SK-N-SH (cell line): ENCODE results near the gene SPIRE1. TPM values are rescaled to one million over a fixed set of nuclear protein-coding genes. Genes with fewer than 3 reads are reported as not detected.
"Not testable (repeated sequence)": the region's sequence is repeated elsewhere in the genome, so short reads cannot be mapped to it uniquely, and the experiment has no call there.

Source experiments
- CTCF ChIA-PET: fragments of 300-600, 350-600 bp; formaldehyde crosslinking; extraction: SDS; loops from one replicate; lab custom pipeline; 2021; lab: Yijun Ruan, JAX
- POLR2A ChIA-PET: fragments of 350-600 bp; sonication (Branson Sonifier 250); formaldehyde crosslinking; extraction: SDS; loops from one replicate; lab custom pipeline; 2020; ENCODE audit warnings: antibody characterized with exemption, inconsistent platforms; lab: Yijun Ruan, JAX
- DNase-seq: peaks from one replicate; pipeline ENCODE4 v3.0.0; 2012
- H2AFZ ChIP-seq: fragments of 200-600 bp; sonication (generic); 2 replicates; pipeline ENCODE4 v1.8.1; 2016; ENCODE audit warnings: antibody characterized with exemption, mild to moderate bottlenecking, low read depth
- H3F3A ChIP-seq: fragments of 200-600 bp; sonication (generic); replicated peaks from 2 replicates; pipeline ENCODE3; 2016; ENCODE audit warnings: antibody characterized with exemption, mild to moderate bottlenecking; ENCODE audit not compliant: insufficient read depth
- H3K27ac ChIP-seq, 2 experiments: fragments of 200-500 bp in 1 of 2; fragments of 200-600 bp in 1 of 2; sonication (Bioruptor generic) in 1 of 2; sonication (generic), shearing (Covaris generic) in 1 of 2; 2 replicates each; pipeline versions ENCODE4 v1.5.1 to v1.6.1; 2014 to 2016; ENCODE audit warnings: low read depth in 2 of 2, inconsistent platforms in 1 of 2, low read length in 1 of 2, mild to moderate bottlenecking in 1 of 2, mixed read lengths in 1 of 2
- H3K27me3 ChIP-seq: fragments of 200-600 bp; sonication (generic), shearing (Covaris generic); 2 replicates; pipeline ENCODE4 v1.6.1; 2016; ENCODE audit warnings: mixed run types; ENCODE audit not compliant: insufficient read depth
- H3K36me3 ChIP-seq, 2 experiments: fragments of 200-500 bp in 1 of 2; fragments of 200-600 bp in 1 of 2; sonication (Bioruptor generic) in 1 of 2; sonication (generic) in 1 of 2; replicated peaks in 1 of 2; 2 replicates each; pipeline versions ENCODE3 to v1.5.1; 2014 to 2016; ENCODE audit warnings: low read length in 1 of 2, mild to moderate bottlenecking in 1 of 2; ENCODE audit not compliant: insufficient read depth in 2 of 2, control insufficient read depth in 1 of 2
- H3K4me1 ChIP-seq, 2 experiments: fragments of 200-500 bp in 1 of 2; fragments of 200-600 bp in 1 of 2; sonication (Bioruptor generic) in 1 of 2; sonication (generic), shearing (Covaris generic) in 1 of 2; 2 replicates each; pipeline versions ENCODE4 v1.5.1 to v1.6.1; 2014 to 2016; ENCODE audit warnings: low read depth in 1 of 2, low read length in 1 of 2, mixed run types in 1 of 2; ENCODE audit not compliant: insufficient read depth in 2 of 2, control insufficient read depth in 1 of 2
- H3K4me2 ChIP-seq: fragments of 200-600 bp; sonication (generic), shearing (Covaris generic); 2 replicates; pipeline ENCODE4 v1.6.1; 2017; ENCODE audit warnings: mixed run types
- H3K4me3 ChIP-seq, 2 experiments: fragments of 200-500 bp in 1 of 2; fragments of 200-600 bp in 1 of 2; sonication (Bioruptor generic) in 1 of 2; sonication (generic), shearing (Covaris generic) in 1 of 2; 2 replicates each; pipeline versions ENCODE4 v1.5.1 to v1.8.1; 2014 to 2016; ENCODE audit warnings: low read depth in 2 of 2, inconsistent platforms in 1 of 2, low read length in 1 of 2, mild to moderate bottlenecking in 1 of 2, mixed read lengths in 1 of 2, moderate library complexity in 1 of 2
- H3K79me2 ChIP-seq: fragments of 200-600 bp; sonication (generic); 2 replicates; pipeline ENCODE4 v1.8.1; 2017; ENCODE audit warnings: mild to moderate bottlenecking; ENCODE audit not compliant: insufficient read depth
- H3K9ac ChIP-seq: fragments of 200-600 bp; sonication (generic); 2 replicates; pipeline ENCODE4 v1.6.1; 2017; ENCODE audit warnings: mixed run types
- H3K9me2 ChIP-seq: fragments of 200-600 bp; sonication (generic); 2 replicates; pipeline ENCODE4 v1.6.1; 2017; ENCODE audit warnings: mixed run types
- H3K9me3 ChIP-seq: fragments of 200-600 bp; sonication (generic); 2 replicates; pipeline ENCODE4 v1.6.1; 2017; ENCODE audit warnings: mixed run types, mild to moderate bottlenecking, moderate library complexity
- H4K20me1 ChIP-seq: fragments of 200-600 bp; sonication (generic); 2 replicates; pipeline ENCODE4 v1.6.1; 2017; ENCODE audit warnings: mild to moderate bottlenecking, mixed run types; ENCODE audit not compliant: insufficient read depth
- CHD2 ChIP-seq: fragments of 150-350 bp; IDR thresholded peaks from 2 replicates; pipeline ENCODE4 v1.6.1; 2018; ENCODE audit warnings: low read length; ENCODE audit not compliant: partially characterized antibody
- ELF1 ChIP-seq: IDR thresholded peaks from 2 replicates; pipeline ENCODE4 v1.4.0; 2012
- EP300 ChIP-seq, 2 experiments: IDR thresholded peaks; 2 replicates each; pipeline versions ENCODE4 v1.4.0 to v1.6.1; 2012; ENCODE audit warnings: borderline replicate concordance in 1 of 2, low read depth in 1 of 2, low read length in 1 of 2
- EZH2phosphoT487 ChIP-seq: fragments of 200-600 bp; sonication (generic); IDR thresholded peaks from 2 replicates; pipeline ENCODE4 v1.6.1; 2017; ENCODE audit warnings: low read depth, mixed run types, mild to moderate bottlenecking, antibody characterized with exemption, moderate library complexity, borderline replicate concordance
- FOSL2 ChIP-seq: IDR thresholded peaks from 2 replicates; pipeline ENCODE4 v1.4.0; 2012; ENCODE audit warnings: low read depth, mild to moderate bottlenecking, moderate library complexity, borderline replicate concordance
- FOXJ3 ChIP-seq: sonication (generic); formaldehyde crosslinking; IDR thresholded peaks from 2 replicates; pipeline ENCODE4 v1.5.1; 2020; ENCODE audit warnings: mild to moderate bottlenecking, missing genetic modification reagents
- GABPA ChIP-seq: IDR thresholded peaks from 2 replicates; pipeline ENCODE4 v1.4.0; 2012; ENCODE audit warnings: low read depth, mild to moderate bottlenecking
- GATA2 ChIP-seq: sonication (generic); formaldehyde crosslinking; IDR thresholded peaks from 2 replicates; pipeline ENCODE4 v1.5.0; 2020; ENCODE audit warnings: mild to moderate bottlenecking, missing genetic modification reagents
- MXI1 ChIP-seq: IDR thresholded peaks from 2 replicates; pipeline ENCODE4 v1.6.1; 2012; ENCODE audit warnings: mild to moderate bottlenecking, low read depth, low read length, improper control_type of control experiment
- RAD21 ChIP-seq: IDR thresholded peaks from 2 replicates; pipeline ENCODE4 v1.6.1; 2012; ENCODE audit warnings: mild to moderate bottlenecking, low read length
- RCOR1 ChIP-seq: fragments of 150-350 bp; IDR thresholded peaks from 2 replicates; pipeline ENCODE4 v1.6.1; 2017; ENCODE audit warnings: antibody characterized with exemption, low read length
- RFX5 ChIP-seq: IDR thresholded peaks from 2 replicates; pipeline ENCODE4 v1.6.1; 2012; ENCODE audit warnings: mild to moderate bottlenecking, improper control_type of control experiment, low read length
- RXRA ChIP-seq: IDR thresholded peaks from 2 replicates; pipeline ENCODE4 v1.4.0; 2012; ENCODE audit warnings: low read depth, mild to moderate bottlenecking, borderline replicate concordance
- SIN3A ChIP-seq: IDR thresholded peaks from 2 replicates; pipeline ENCODE4 v1.6.1; 2012; ENCODE audit warnings: low read depth, mild to moderate bottlenecking, low read length, moderate library complexity, borderline replicate concordance
- TCF12 ChIP-seq: IDR thresholded peaks from 2 replicates; pipeline ENCODE4 v1.4.0; 2012
- USF1 ChIP-seq: IDR thresholded peaks from 2 replicates; pipeline ENCODE4 v1.4.0; 2012; ENCODE audit warnings: low read depth, borderline replicate concordance
- YY1 ChIP-seq: IDR thresholded peaks from 2 replicates; pipeline ENCODE4 v1.4.0; 2012; ENCODE audit warnings: low read depth, mild to moderate bottlenecking
- WGBS: methylation state at CpG from one replicate; pipeline ENCODE4 v1.1.6; 2017; ENCODE audit warnings: low lambda C conversion rate; 5-methylcytosine and 5-hydroxymethylcytosine counted together
- polyA plus RNA-seq, 3 experiments: library from polyadenylated mRNA; depleted of rRNA; stranded (reverse); fragments of >200 nt; gene quantifications; 2 replicates each; pipeline ENCODE4 v1.2.3, GENCODE V29; 2012
- TF ChIP-seq, protein P1 (sequence below): IDR thresholded peaks from 2 replicates; pipeline ENCODE4; 2012
- TF ChIP-seq, protein P2 (sequence below): IDR thresholded peaks from 2 replicates; pipeline ENCODE4 v1.6.1; 2012; ENCODE audit warnings: mild to moderate bottlenecking, low read depth, low read length, moderate library complexity
- TF ChIP-seq, protein P3 (sequence below): IDR thresholded peaks from 2 replicates; pipeline ENCODE4 v1.4.0; 2012; ENCODE audit warnings: low read depth, borderline replicate concordance

SPIRE1 gene
- polyA plus RNA-seq, 1 of the 3 experiments (the other 2 are of a cell fraction): 6.7 TPM

DNA sequence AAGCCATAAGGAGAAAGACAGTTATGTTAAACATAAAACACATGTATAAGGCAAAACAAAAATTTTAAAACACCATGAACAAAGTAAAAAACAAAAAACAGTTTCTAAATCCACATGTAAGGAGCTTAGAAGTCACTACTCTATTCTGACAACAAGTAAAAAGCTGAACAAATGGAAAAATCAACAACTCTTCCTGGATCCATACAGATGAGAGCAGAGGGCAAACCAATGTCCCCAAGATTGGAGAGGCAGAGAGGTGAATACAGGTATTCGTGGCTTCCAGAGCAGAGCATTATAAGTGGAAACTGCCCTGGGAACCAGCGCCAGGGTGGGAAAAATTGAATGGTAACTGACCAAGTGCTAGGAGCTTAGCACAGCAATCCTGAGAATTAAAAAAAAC, 93.5 kb downstream of the SPIRE1 start:
- Histone ChIP-seq H3K27me3 (no peaks in the 10 kb centered on the region), H3K27ac (no peak overlapping the region), H3K9me2 (no peaks in the 10 kb centered on the region), H3K4me2 (no peak overlapping the region), H3K9ac (no peak overlapping the region), H3K36me3 (no peaks in the 10 kb centered on the region), H3F3A (no peaks in the 10 kb centered on the region), H3K79me2 (peaks cover 64% of the 10 kb centered on the region), H3K4me1 (no peaks in the 10 kb centered on the region), H2AFZ (no peak overlapping the region), H4K20me1 (peaks cover 5% of the 10 kb centered on the region), H3K4me3 (no peak overlapping the region), H3K9me3 (no peaks in the 10 kb centered on the region)
- WGBS: 94% methylated on average over 2 of the region's 2 CpGs
- DNase-seq: no peak
- TF ChIP-seq RCOR1 (no peak), CHD2 (no peak), SIN3A (no peak), GABPA (no peak), TCF12 (no peak), YY1 (no peak), RFX5 (no peak), MXI1 (no peak), FOSL2 (no peak), ELF1 (no peak), RAD21 (no peak), RXRA (no peak), EZH2phosphoT487 (no peak), EP300 (IDR thresholded peaks at IDR 0.05; ENCODE audit: borderline replicate concordance in 1 of 2, low read depth in 1 of 2, low read length in 1 of 2) (no peak), FOXJ3 (no peak), USF1 (no peak), GATA2 (no peak)
- TF ChIP-seq, protein P1, sequence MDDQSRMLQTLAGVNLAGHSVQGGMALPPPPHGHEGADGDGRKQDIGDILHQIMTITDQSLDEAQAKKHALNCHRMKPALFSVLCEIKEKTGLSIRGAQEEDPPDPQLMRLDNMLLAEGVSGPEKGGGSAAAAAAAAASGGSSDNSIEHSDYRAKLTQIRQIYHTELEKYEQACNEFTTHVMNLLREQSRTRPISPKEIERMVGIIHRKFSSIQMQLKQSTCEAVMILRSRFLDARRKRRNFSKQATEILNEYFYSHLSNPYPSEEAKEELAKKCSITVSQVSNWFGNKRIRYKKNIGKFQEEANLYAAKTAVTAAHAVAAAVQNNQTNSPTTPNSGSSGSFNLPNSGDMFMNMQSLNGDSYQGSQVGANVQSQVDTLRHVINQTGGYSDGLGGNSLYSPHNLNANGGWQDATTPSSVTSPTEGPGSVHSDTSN: no peak
- TF ChIP-seq, protein P2, sequence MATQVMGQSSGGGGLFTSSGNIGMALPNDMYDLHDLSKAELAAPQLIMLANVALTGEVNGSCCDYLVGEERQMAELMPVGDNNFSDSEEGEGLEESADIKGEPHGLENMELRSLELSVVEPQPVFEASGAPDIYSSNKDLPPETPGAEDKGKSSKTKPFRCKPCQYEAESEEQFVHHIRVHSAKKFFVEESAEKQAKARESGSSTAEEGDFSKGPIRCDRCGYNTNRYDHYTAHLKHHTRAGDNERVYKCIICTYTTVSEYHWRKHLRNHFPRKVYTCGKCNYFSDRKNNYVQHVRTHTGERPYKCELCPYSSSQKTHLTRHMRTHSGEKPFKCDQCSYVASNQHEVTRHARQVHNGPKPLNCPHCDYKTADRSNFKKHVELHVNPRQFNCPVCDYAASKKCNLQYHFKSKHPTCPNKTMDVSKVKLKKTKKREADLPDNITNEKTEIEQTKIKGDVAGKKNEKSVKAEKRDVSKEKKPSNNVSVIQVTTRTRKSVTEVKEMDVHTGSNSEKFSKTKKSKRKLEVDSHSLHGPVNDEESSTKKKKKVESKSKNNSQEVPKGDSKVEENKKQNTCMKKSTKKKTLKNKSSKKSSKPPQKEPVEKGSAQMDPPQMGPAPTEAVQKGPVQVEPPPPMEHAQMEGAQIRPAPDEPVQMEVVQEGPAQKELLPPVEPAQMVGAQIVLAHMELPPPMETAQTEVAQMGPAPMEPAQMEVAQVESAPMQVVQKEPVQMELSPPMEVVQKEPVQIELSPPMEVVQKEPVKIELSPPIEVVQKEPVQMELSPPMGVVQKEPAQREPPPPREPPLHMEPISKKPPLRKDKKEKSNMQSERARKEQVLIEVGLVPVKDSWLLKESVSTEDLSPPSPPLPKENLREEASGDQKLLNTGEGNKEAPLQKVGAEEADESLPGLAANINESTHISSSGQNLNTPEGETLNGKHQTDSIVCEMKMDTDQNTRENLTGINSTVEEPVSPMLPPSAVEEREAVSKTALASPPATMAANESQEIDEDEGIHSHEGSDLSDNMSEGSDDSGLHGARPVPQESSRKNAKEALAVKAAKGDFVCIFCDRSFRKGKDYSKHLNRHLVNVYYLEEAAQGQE: no peak
- TF ChIP-seq, protein P3, sequence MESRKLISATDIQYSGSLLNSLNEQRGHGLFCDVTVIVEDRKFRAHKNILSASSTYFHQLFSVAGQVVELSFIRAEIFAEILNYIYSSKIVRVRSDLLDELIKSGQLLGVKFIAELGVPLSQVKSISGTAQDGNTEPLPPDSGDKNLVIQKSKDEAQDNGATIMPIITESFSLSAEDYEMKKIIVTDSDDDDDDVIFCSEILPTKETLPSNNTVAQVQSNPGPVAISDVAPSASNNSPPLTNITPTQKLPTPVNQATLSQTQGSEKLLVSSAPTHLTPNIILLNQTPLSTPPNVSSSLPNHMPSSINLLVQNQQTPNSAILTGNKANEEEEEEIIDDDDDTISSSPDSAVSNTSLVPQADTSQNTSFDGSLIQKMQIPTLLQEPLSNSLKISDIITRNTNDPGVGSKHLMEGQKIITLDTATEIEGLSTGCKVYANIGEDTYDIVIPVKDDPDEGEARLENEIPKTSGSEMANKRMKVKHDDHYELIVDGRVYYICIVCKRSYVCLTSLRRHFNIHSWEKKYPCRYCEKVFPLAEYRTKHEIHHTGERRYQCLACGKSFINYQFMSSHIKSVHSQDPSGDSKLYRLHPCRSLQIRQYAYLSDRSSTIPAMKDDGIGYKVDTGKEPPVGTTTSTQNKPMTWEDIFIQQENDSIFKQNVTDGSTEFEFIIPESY: no peak
- CTCF ChIA-PET: no interaction called here
- POLR2A ChIA-PET: no interaction called here

GRCh38 chr18:12560600-12560999, 97.3 kb downstream of the SPIRE1 start:
- H3K79me2 ChIP-seq: peaks cover 45% of the 10 kb centered on the region
- H3K4me2 ChIP-seq, CTCF ChIA-PET, H3K9ac ChIP-seq, H3K9me3 ChIP-seq, H3K4me3 ChIP-seq, H3K36me3 ChIP-seq, H4K20me1 ChIP-seq, H3K4me1 ChIP-seq, H2AFZ ChIP-seq, H3K27me3 ChIP-seq, H3K9me2 ChIP-seq, POLR2A ChIA-PET, H3F3A ChIP-seq, H3K27ac ChIP-seq, DNase-seq: not testable (repeated sequence)
- 69% methylated on average over 6 of the region's 6 CpGs for WGBS
